Gastroesophageal sphincter (tissue), 4 donors: Measurements from ENCODE around the gene KIF26A. TPM values are rescaled to one million over a fixed set of nuclear protein-coding genes. Genes with fewer than 3 reads are reported as not detected.

Experiments used
- ATAC-seq: fragments of 150-250 bp; one replicate; pipeline ENCODE4 v1.9.1; 2016; ENCODE audit warnings: mild to moderate bottlenecking, moderate library complexity
- H3K27ac ChIP-seq, 4 donors: fragments of 200-600 bp; sonication (generic) in 3 of 4; 1 replicate in 3 of 4; 2 replicates in 1 of 4; pipeline ENCODE4 v1.5.1; 2016 to 2019
- H3K27me3 ChIP-seq: fragments of 200-600 bp; sonication (generic); one replicate; pipeline ENCODE4 v1.5.1; 2019
- H3K36me3 ChIP-seq, 2 donors: fragments of 200-600 bp; sonication (generic); one replicate each; pipeline ENCODE4 v1.5.1; 2019; ENCODE audit warnings: control low read depth in 1 of 2
- H3K4me1 ChIP-seq, 3 donors: fragments of 200-600 bp; sonication (generic); 1 replicate in 2 of 3; 2 replicates in 1 of 3; pipeline ENCODE4 v1.5.1; 2016 to 2019; ENCODE audit warnings: control low read depth in 2 of 3
- H3K4me3 ChIP-seq, 2 donors: fragments of 200-600 bp; sonication (generic); one replicate each; pipeline ENCODE4 v1.5.1; 2019; ENCODE audit warnings: mild to moderate bottlenecking in 1 of 2, moderate library complexity in 1 of 2
- H3K9me3 ChIP-seq, 3 donors: fragments of 200-600 bp; sonication (generic); one replicate each; pipeline ENCODE4 v1.5.1; 2017 to 2019; ENCODE audit warnings: control low read depth in 2 of 3
- CTCF ChIP-seq, 4 experiments: fragments of 200-600 bp in 2 of 4; fragments of 450-650 bp in 2 of 4; sonication (generic) in 1 of 4; IDR thresholded peaks; one replicate each; pipeline ENCODE4 v1.5.1; 2017 to 2019; ENCODE audit warnings: antibody characterized with exemption in 4 of 4, mild to moderate bottlenecking in 2 of 4, moderate library complexity in 2 of 4
- EP300 ChIP-seq: sonication (generic); formaldehyde crosslinking; IDR thresholded peaks from one replicate; pipeline ENCODE4 v1.6.1; 2017; ENCODE audit warnings: antibody characterized with exemption, mild to moderate bottlenecking
- POLR2A ChIP-seq, 2 donors: fragments of 450-650 bp; IDR thresholded peaks; one replicate each; pipeline ENCODE4 v1.6.1; 2017; ENCODE audit warnings: antibody characterized with exemption in 2 of 2, mild to moderate bottlenecking in 2 of 2, moderate library complexity in 1 of 2
- POLR2AphosphoS5 ChIP-seq: sonication (generic); formaldehyde crosslinking; IDR thresholded peaks from one replicate; pipeline ENCODE4 v1.6.1; 2017; ENCODE audit warnings: antibody characterized with exemption
- WGBS, 2 donors: methylation state at CpG; one replicate each; pipeline ENCODE4 v1.1.5; 2018; ENCODE audit warnings: low coverage in 1 of 2; 5-methylcytosine and 5-hydroxymethylcytosine counted together
- total RNA-seq, 4 donors: library from RNA; depleted of rRNA; stranded (reverse); fragments of >200 nt; gene quantifications; one replicate each; pipeline ENCODE4 v1.1.0, GENCODE V29; 2016

The KIF26A gene
- total RNA-seq, 4 donors from 2014 or later, result 2.2 to 6.9 (median 2.9) TPM

DNA sequence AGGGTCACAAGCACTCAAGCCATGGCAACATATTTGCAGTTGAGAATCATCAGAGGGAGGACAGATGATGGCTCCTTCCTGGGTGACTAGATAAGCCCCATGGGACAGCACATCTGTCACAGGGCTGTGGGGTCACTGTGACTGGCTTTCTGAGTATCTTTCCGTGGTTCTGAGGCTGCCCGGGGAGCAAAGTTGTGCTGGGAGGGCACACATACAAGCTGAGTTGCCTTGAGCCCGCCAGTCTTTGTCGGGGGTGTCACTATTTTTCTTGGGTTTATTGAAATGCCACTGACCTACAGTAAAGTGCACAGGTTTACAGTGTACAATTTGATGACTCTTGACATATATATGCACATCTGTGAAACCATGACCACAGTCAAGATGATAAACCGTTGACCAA lies 17.2 kb upstream of the KIF26A start:
- Histone ChIP-seq H3K27me3 (peaks cover 78% of the 10 kb centered on the region), H3K4me1 (peaks cover 0 to 19% (median 14%) of the 10 kb centered on the region in 3 donors), H3K27ac (no peak overlapping the region), H3K4me3 (no peak overlapping the region), H3K9me3 (peaks cover 0 to 44% (median 2%) of the 10 kb centered on the region in 3 donors), H3K36me3 (no peaks in the 10 kb centered on the region)
- TF ChIP-seq EP300 (no peak), CTCF (IDR thresholded peaks at IDR 0.05) (no peak), POLR2A (IDR thresholded peaks at IDR 0.05) (no peak), POLR2AphosphoS5 (no peak)
- WGBS, 2 donors, result 36 to 86% methylated on average over 1 to 2 of the region's 5 CpGs
- ATAC-seq, result no peak

DNA sequence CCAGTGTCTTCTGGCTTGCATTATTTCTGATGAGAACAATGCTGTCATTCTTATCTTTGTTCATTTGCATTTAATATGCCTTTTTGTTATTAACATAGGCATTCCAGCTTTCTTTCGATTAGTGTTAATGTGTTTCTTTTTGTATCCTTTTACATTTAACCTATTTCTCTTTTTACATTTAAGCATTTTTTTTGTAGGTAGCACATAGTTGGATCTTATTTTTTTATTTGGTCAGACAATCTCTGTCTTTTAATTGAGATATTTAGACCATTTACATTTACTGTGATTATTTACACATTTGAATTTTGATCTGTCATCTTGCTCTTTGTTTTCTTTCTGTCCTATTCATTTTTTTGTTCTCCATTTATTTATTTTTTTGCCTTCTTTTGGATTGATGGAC lies 14.5 kb upstream of the KIF26A start:
- no peak for TF ChIP-seq POLR2A (IDR thresholded peaks at IDR 0.05)
- TF ChIP-seq CTCF (IDR thresholded peaks at IDR 0.05), result no peak
- TF ChIP-seq EP300, result no peak
- no peak for TF ChIP-seq POLR2AphosphoS5
- 100% methylated on average over 1 of the region's 1 CpG for WGBS, 2 donors

GRCh38 chr14:104125011-104125410 lies 13.4 kb upstream of the KIF26A start:
- 77% methylated on average over 4 of the region's 4 CpGs for WGBS, 2 donors
- peaks cover 0 to 82% (median 2%) of the 10 kb centered on the region in 3 donors for H3K9me3 ChIP-seq
- no peaks in the 10 kb centered on the region for H3K4me1 ChIP-seq
- ATAC-seq, result no peak
- H3K4me3 ChIP-seq, result no peak overlapping the region
- peaks cover 59% of the 10 kb centered on the region for H3K27me3 ChIP-seq
- TF ChIP-seq POLR2AphosphoS5 (no peak), POLR2A (IDR thresholded peaks at IDR 0.05) (no peak), CTCF (IDR thresholded peaks at IDR 0.05) (no peak), EP300 (no peak)
- H3K36me3 ChIP-seq, result no peaks in the 10 kb centered on the region
- no peak overlapping the region for H3K27ac ChIP-seq

More for the DNA sequence above, 14.5 kb upstream of the KIF26A start:
- H3K27me3 ChIP-seq, result peaks cover 63% of the 10 kb centered on the region
- no peak overlapping the region for H3K27ac ChIP-seq
- no peak overlapping the region for H3K4me3 ChIP-seq
- H3K9me3 ChIP-seq, result peaks cover 0 to 70% (median 2%) of the 10 kb centered on the region in 3 donors
- no peaks in the 10 kb centered on the region for H3K36me3 ChIP-seq
- no peaks in the 10 kb centered on the region for H3K4me1 ChIP-seq
- ATAC-seq, result no peak

DNA sequence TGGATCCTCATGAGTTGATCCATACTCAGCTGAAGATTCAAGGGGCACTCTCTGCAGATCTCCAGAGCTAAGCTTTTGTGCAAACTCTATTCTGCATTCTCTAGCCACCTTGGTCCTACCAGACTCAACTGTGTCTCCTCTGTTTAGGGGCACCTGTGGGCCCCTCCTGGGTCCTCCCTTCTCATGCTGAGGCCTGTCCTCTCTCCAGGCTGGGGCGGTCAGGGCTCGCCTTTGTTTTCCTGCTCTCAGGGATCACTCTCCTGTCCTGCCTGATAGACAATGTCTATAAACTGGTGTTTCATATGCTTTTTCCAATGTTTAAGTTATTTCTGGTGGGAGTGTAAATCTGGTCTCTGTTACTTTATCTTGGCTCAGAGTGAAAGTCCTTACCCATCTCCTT lies 11.6 kb upstream of the KIF26A start:
- no peaks in the 10 kb centered on the region for H3K4me1 ChIP-seq
- no peaks in the 10 kb centered on the region for H3K36me3 ChIP-seq
- H3K27me3 ChIP-seq, result peaks cover 59% of the 10 kb centered on the region
- no peak overlapping the region for H3K4me3 ChIP-seq
- WGBS, 2 donors, result 88% methylated on average over 2 of the region's 2 CpGs; no CpG with 5 or more reads in 1 of the 2 donors
- H3K9me3 ChIP-seq, result peaks cover 0 to 91% (median 2%) of the 10 kb centered on the region in 3 donors
- no peak for ATAC-seq
- no peak for TF ChIP-seq CTCF (IDR thresholded peaks at IDR 0.05)
- H3K27ac ChIP-seq, result no peak overlapping the region

- 94 to 100% methylated on average over 1 of the region's 1 CpG for WGBS, 2 donors
- Histone ChIP-seq H3K27ac (no peak overlapping the region), H3K27me3 (peaks cover 63% of the 10 kb centered on the region), H3K9me3 (peaks cover 0 to 73% (median 0%) of the 10 kb centered on the region in 3 donors), H3K4me3 (no peak overlapping the region), H3K36me3 (no peaks in the 10 kb centered on the region), H3K4me1 (no peaks in the 10 kb centered on the region)
- no peak for ATAC-seq
- no peak for TF ChIP-seq CTCF (IDR thresholded peaks at IDR 0.05)
- no peak for TF ChIP-seq EP300
- TF ChIP-seq POLR2A (IDR thresholded peaks at IDR 0.05), result no peak
- TF ChIP-seq POLR2AphosphoS5, result no peak
These were observed 9.4 kb upstream of the KIF26A start for GRCh38 chr14:104128981-104129380.
